Progenitor cell of endocrine pancreas (in vitro differentiated cells): Measurements from ENCODE around the gene EIF1. TPM values are rescaled to one million over a fixed set of nuclear protein-coding genes. Genes with fewer than 3 reads are reported as not detected.
"Not testable (repeated sequence)": the region's sequence is repeated elsewhere in the genome, so short reads cannot be mapped to it uniquely, and the experiment has no call there.

Source experiments
- DNase-seq: peaks from one replicate; pipeline ENCODE4 v3.0.0; 2021; ENCODE audit warnings: low spot score; ENCODE audit not compliant: unreplicated experiment
- H3K27ac Mint-ChIP-seq: 2 replicates; pipeline ENCODE4 v1.8.0; 2021; ENCODE audit warnings: mild to moderate bottlenecking, moderate library complexity, mixed read lengths
- H3K27me3 Mint-ChIP-seq: 2 replicates; pipeline ENCODE4 v1.8.0; 2021; ENCODE audit warnings: mixed read lengths
- H3K36me3 Mint-ChIP-seq: 2 replicates; pipeline ENCODE4 v1.8.0; 2022; ENCODE audit warnings: mixed read lengths; ENCODE audit not compliant: insufficient read depth
- H3K4me1 Mint-ChIP-seq: 2 replicates; pipeline ENCODE4 v1.8.0; 2021; ENCODE audit warnings: low read depth, mixed read lengths
- H3K4me3 Mint-ChIP-seq: 2 replicates; pipeline ENCODE4 v1.8.0; 2021; ENCODE audit warnings: low read depth, mild to moderate bottlenecking, moderate library complexity, mixed read lengths
- H3K9me3 Mint-ChIP-seq: 2 replicates; pipeline ENCODE4 v1.8.0; 2021; ENCODE audit warnings: low read depth, mixed read lengths
- total RNA-seq: library from RNA; stranded (reverse); gene quantifications from 2 replicates; pipeline ENCODE4 v1.2.1, GENCODE V29; 2021
- TF ChIP-seq, protein P1 (sequence below): fragments of 200-600 bp; sonication (generic); IDR thresholded peaks from one replicate; pipeline ENCODE4 v1.5.0; 2021; ENCODE audit warnings: antibody characterized with exemption, mild to moderate bottlenecking; ENCODE audit not compliant: unreplicated experiment

The EIF1 gene
- total RNA-seq, 1 donor from 2014 or later: 622 TPM

DNA sequence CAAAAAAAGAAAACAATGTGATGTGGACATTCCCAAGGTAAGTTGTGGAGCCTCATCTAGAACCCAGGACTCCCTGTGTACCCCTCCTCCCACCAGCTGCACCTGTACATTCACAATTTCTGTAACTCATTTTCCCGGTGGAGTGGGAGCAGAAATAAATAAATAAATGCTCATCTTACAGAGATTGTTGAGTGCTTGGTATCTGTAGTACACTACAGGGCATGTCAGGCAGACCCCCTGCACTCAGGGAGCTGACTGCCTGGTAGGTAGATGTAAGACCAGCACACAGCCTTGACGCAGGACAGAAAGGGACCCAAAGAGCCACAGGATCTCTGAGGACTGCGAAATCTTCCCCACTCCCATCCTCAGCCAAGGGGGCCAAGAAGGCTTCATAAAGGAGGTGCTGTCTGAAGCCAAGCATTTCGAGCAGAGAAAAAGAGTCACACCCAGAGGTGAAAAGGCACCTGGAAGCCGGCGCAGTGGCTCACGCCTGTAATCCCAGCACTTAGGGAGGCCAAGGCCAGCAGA is 6.5 kb downstream of the EIF1 start:
- Mint-ChIP-seq H3K27me3 (no peaks in the 10 kb centered on the region), H3K36me3 (peaks cover 24% of the 10 kb centered on the region), H3K4me1 (peaks cover 2% of the 10 kb centered on the region), H3K9me3 (no peaks in the 10 kb centered on the region), H3K4me3 (no peak overlapping the region), H3K27ac (no peak overlapping the region)
- no peak for DNase-seq
- TF ChIP-seq, protein P1, sequence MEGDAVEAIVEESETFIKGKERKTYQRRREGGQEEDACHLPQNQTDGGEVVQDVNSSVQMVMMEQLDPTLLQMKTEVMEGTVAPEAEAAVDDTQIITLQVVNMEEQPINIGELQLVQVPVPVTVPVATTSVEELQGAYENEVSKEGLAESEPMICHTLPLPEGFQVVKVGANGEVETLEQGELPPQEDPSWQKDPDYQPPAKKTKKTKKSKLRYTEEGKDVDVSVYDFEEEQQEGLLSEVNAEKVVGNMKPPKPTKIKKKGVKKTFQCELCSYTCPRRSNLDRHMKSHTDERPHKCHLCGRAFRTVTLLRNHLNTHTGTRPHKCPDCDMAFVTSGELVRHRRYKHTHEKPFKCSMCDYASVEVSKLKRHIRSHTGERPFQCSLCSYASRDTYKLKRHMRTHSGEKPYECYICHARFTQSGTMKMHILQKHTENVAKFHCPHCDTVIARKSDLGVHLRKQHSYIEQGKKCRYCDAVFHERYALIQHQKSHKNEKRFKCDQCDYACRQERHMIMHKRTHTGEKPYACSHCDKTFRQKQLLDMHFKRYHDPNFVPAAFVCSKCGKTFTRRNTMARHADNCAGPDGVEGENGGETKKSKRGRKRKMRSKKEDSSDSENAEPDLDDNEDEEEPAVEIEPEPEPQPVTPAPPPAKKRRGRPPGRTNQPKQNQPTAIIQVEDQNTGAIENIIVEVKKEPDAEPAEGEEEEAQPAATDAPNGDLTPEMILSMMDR: no peak

DNA sequence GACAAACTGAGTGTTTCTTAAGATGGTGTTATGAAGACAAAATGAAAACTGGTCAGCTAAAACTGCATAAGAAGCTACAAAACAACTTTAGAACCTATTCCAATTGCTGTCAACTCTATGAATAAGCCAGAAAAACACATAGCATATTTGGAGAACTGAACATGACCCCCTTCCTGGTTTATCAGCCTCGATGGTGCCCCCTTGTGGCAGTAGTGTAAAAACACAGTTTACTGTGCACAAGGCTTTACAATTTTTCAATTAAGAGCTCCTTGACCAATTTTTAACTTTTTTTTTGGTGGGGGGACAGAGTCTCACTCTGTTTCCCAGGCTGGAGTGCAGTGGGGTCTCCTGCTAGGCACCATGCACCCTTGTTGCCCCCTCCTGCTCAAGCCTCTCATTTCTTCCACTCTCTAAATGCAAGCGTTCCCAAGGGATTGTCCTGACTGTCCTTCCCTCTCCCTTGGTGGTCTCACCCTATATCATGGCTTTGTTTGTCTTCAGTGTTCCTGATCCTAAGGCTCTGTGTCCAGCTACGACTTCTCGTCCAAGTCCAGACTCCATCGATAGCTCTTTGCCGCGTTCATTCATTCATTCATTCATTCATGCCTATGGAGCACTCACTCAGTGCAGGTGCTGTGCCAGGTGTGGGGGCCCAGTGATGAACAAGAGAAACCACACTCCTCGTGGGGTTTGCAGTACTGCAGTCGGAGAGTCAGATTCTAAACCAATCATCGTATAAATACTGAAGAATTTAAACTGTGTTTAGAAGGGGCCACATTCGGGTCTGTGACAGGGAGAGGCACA is 7.5 kb downstream of the EIF1 start:
- peak; percentile 50 for DNase-seq
- TF ChIP-seq, protein P1: peak; percentile 89
- H3K4me1 Mint-ChIP-seq: peaks cover under 1% of the 10 kb centered on the region
- H3K4me3 Mint-ChIP-seq: no peak overlapping the region
- no peaks in the 10 kb centered on the region for H3K9me3 Mint-ChIP-seq
- no peaks in the 10 kb centered on the region for H3K27me3 Mint-ChIP-seq
- peaks cover 17% of the 10 kb centered on the region for H3K36me3 Mint-ChIP-seq
- H3K27ac Mint-ChIP-seq: peak overlapping the region; percentile 25

DNA sequence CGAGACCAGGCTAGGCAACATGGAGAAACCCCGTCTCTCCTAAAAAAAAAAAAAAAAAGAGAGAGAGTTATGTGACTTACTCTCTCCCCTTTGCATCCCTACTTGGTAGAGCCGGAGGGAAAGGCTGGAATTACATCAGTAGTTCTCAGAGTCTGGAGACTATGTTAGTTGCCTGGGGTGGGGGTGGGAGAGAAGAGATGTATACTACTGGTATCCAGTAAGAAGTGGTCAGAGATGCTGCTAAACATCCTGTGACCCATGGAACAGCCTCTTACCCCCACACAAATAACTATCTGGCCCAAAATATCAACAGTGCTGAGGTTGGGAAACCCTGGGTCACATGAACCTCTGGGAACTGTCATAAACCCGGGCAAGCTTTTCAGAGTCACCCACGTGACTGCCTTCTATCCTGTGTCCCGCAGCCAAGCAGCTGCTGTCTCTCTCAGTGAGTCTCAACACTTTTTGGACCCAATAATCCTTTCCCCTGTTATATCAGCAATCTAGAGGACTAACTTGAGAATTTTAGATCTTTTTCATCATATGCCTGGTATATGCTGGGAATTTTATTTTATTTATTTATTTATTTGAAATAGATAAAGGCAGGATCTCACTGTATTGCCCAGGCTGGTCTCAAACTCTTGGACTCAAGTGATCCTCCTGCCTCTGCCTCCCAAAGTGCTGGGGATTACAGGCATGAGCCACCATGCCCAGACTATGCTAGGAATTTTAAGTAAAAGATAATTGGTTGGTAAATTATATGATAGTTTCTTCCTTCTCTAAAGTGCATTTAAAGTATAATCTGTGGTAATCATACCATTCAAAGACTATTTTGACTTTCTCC is 8.7 kb downstream of the EIF1 start:
- H3K27ac Mint-ChIP-seq: no peak overlapping the region
- DNase-seq: no peak
- TF ChIP-seq, protein P1: no peak
- no peaks in the 10 kb centered on the region for H3K27me3 Mint-ChIP-seq
- H3K9me3 Mint-ChIP-seq: no peaks in the 10 kb centered on the region
- H3K4me3 Mint-ChIP-seq: no peak overlapping the region
- no peaks in the 10 kb centered on the region for H3K4me1 Mint-ChIP-seq
- peaks cover 9% of the 10 kb centered on the region for H3K36me3 Mint-ChIP-seq

DNA sequence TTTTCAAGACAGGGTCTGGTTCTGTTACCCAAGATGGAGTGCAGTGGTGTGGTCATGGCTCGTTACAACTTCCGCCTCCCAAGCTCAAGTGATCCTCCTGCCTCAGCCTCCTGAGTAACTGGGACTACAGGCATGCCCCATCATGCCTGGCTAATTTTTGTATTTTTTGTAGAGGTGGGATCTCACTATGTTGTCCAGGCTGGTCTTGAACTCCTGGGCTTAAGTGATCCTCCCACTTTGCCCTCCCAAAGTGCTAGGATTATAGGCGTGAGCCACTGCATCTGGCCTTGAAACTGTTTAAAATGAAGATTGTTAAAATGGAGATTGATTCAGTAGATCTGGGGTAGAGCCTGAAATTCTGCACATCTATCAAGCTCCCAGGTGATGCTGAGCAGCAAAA is 12.2 kb downstream of the EIF1 start:
- H3K9me3 Mint-ChIP-seq, H3K27me3 Mint-ChIP-seq, H3K4me3 Mint-ChIP-seq, DNase-seq, H3K36me3 Mint-ChIP-seq, H3K4me1 Mint-ChIP-seq: not testable (repeated sequence)
- H3K27ac Mint-ChIP-seq: peak overlapping the region; percentile 2

DNA sequence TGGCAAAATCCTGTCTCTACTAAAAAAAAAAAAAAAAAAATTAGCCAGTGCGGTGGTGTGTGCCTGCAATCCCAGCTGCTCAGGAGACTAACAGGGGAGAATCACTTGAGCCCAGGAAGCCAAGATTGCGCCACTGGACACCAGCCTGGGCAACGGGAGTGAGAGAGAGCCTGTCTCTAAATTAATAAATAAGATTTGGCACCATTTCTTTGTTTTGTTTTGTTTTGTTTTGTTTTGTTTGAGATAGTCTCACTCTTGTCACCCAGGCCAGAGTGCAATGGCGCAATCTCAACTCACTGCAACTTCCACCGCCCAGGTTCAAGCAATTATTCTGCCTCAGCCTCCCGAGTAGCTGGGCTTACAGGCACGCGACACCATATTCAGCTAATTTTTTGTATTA is 14.0 kb downstream of the EIF1 start:
- TF ChIP-seq, protein P1: no peak
- H3K27me3 Mint-ChIP-seq: peaks cover 8% of the 10 kb centered on the region
- H3K9me3 Mint-ChIP-seq: no peaks in the 10 kb centered on the region
- peaks cover 9% of the 10 kb centered on the region for H3K4me1 Mint-ChIP-seq
- H3K27ac Mint-ChIP-seq: no peak overlapping the region
- no peak overlapping the region for H3K4me3 Mint-ChIP-seq
- H3K36me3 Mint-ChIP-seq: no peaks in the 10 kb centered on the region
- no peak for DNase-seq
